ENCODE results near the gene FDXR.

Gene FDXR

GRCh38 chr17:74833501-74834377, 39.1 kb downstream of the FDXR start:
- no peak for DNase-seq (ENCODE audit: low read depth)

DNA sequence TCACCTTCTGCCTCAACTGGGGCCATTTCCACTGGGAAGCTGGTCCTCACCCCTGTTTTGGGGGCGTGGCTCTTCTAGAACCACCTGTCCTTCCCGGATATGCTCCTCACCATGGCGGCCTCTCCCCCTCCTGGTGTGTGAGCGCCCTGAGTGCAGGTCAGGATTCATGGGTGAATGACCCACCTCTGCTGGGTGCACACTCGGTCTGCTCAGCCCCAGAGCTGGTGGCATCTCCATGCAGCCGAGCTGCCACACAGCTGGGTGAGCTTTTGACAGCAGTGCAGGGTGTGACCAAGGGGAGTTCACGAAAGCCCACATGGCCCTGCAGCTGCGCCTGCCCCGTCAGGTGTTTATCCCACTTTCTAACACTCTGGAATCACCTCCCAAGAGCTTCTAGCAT, 40.4 kb downstream of the FDXR start:
- DNase-seq (ENCODE audit: low read depth): no peak

- no peak for DNase-seq (ENCODE audit: low read depth)
Observed at GRCh38 chr17:74831444-74832146, 41.2 kb downstream of the FDXR start.

GRCh38 chr17:74830861-74831260, 41.9 kb downstream of the FDXR start:
- DNase-seq (ENCODE audit: low read depth): no peak

- no peak for DNase-seq (ENCODE audit: low read depth)
Observed at GRCh38 chr17:74827800-74828199, 45.0 kb downstream of the FDXR start.

DNA sequence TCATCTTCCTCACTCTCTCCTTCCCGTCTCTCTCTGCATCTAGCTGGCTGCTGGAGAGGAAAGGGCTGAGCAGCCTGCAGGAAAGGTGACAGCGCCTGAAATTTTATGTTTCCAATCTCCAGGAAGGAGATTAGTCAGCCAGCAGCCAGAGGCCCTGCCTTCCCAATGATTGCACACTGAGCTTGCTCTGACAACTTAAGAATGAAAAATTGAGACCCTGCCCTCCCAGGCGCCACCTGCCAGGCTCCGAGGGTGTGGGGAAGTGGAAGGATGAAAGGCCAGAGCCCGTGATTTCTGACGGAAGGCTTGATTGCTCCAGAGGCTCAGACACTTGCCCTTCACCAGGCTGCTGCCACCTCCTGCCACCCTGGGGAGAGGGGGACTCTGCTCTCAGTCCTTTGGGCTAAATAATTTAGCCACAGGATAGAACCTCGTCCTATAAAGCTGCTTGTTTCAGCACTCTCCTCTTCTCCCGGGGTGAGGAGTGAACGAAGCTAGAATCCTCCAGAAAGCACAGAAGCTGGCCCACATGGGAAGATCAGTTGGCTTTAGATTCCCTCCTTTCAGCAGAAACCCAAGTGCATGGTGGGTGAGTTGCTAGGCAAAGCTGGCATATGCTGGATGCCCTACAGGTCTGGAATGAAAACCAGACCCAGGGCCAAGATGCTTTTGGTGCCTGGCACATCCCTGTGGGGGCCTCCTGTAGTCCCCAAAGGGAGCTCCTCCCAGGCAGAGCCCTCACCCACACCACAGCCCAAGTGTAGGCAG, 46.7 kb downstream of the FDXR start:
- no peak for DNase-seq (ENCODE audit: low read depth)

DNA sequence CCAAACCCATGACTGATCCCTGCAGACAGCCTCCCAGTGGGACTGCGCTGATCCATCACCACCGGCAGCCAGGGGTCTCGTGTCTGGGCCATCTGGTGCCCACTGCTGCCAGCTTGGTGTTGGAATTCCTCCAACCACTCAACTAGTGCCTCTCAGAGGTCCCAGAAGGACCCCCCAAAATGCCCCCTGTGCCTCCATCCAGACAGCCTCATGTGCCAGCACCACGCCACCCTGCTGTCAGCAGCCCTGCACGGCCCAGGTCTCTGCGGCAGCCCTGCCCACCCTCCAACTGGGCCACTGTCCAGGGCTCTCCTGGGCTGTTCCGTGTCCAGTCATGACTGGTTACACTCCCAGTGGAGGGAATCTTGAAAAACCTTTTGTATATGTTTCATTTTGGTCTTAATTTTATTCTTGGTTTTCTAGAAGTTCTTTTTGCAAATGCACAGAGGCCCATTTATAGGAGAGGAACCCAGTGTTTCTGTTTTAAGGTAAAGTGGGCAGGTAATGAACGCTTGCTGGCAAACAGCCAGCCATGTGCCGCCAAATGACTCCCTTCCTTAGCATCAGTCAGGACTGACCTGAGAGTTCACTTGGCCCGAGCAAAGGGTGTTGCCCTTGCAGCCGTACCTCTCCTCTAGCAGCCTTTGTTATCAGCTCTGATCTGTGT, 47.7 kb downstream of the FDXR start:
- no peak for DNase-seq (ENCODE audit: low read depth)

GRCh38 chr17:74822939-74823367, 49.8 kb downstream of the FDXR start:
- DNase-seq (ENCODE audit: low read depth): no peak

DNA sequence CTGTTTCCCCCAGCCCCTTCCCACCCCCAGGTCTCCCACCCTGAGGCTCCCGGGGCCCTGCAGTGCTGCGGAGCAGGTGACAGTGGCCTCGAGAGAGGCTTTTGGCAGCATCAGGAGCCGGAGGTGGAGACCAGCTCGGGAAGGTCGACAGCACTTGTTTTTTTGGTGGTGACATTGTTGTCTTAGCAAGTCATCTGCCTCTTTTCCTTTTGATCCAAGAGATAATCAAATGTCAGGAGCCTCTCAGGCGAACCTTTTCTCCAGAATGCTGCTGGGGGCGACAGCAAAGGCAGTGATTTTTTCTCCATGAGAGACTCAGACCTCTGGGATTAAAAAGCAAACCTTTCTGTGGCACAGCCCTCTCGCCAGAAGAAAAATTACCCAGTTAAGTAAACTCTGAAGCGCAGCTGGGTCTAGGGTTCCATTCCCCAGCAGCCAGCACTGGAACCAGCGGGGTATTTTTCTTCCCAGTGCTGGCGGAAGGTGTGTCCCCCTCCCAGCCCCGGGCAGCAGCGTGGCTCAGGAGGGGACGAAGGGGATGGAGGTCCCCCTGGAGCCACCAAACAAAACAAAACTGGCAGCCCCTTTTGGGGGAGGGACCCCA, 50.4 kb downstream of the FDXR start:
- no peak for DNase-seq (ENCODE audit: low read depth)

DNA sequence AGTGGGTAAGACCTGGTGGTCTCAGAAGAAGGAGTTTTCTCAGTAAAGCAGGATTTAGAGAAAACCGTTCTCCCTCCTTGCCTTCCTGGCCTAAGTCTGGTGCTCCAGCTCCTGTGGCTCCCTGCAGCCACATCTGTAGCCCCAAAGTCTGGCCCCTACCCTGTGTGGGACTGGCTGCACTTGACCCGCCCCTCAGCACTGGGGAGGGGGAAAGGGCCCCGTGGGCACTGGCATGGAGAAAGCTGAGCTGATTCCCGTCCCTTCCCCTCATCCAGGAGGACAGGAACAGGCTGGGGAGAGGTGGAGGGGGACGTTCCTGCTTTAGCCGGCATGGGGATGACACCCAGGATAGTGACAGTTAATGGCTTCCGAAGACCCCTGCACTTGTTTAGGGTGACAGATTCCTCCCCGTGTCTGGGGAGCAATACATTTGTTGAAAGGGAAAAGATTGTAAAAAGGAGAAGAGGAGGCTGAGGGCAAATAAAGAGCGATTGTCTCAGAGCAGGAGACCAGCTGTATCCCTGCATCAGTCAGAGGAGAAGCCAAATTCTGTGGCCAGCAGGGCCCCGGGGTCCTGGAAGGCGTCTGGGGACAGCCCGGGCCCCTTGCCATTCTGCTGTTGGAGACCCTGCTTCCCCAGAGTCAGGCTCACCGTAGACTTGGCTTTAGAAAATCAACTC, 51.0 kb downstream of the FDXR start:
- DNase-seq (ENCODE audit: low read depth): no peak

DNA sequence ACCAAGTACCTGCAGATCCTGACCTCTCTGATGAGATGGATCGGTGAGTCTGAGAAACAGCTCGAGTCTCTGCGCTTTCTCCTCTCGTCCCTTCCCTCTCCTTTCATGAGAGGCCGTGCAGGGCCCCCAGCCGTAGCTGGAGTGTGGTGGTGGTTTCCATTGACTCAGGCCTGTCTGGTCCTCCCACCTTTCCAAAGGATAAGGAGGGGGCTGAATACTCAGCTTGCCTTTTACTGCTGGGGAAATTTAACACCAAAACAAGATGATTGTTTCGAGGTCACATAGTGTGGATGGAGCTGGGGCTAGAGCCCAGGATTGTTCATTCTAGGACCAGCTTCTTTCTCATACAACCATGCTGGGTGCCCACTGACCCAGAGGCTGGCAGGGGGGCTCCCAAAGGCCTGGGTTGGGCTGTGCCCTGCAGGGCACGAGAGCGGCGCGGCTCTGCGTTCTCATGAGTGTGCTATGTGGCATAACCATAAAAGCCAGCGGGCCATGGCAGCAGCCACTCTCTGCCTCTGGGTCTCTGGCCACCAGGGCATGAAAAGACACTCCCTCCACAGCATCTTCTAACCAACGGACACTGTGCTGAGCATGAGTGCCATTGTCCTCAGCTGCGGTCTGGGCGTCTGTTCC, 52.9 kb downstream of the FDXR start:
- no peak for DNase-seq (ENCODE audit: low read depth)

- DNase-seq (ENCODE audit: low read depth): no peak
Observed at GRCh38 chr17:74818291-74818938, 54.4 kb downstream of the FDXR start.

- no peak for DNase-seq (ENCODE audit: low read depth)
Observed at GRCh38 chr17:74816905-74817620, 55.7 kb downstream of the FDXR start.

GRCh38 chr17:74815550-74816370, 57.0 kb downstream of the FDXR start:
- no peak for DNase-seq (ENCODE audit: low read depth)

GRCh38 chr17:74815067-74815466, 57.7 kb downstream of the FDXR start:
- DNase-seq (ENCODE audit: low read depth): no peak

DNA sequence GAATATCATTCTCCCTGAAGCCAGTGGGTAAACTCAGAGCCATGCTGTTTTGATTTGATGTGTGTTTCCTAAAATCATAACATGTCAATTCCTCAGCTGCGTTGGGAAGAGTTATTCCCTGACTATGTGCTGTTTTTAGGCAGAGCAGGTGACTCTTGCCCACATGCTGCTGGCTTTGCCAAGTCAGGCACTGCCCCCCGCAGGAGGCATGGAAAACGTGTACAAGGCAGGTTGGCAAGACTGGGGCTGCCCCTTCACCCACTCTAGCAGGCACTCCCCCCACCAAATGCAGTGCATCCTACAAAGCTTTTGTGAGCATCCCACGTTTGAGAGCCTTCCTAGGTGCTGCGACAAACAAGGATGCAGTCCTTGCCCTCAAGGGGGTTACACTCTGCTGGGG, 58.3 kb downstream of the FDXR start:
- no peak for DNase-seq (ENCODE audit: low read depth)

All from stimulated activated CD4-positive, alpha-beta T cell treated with anti-CD3 and anti-CD28 coated beads, Interleukin-2, amount 100 ng/mL, for 4 hours (primary cell).